Activated CD8-positive, alpha-beta T cell treated with anti-CD3 and anti-CD28 coated beads, Interleukin-2, amount 10 ng/mL, durations not matched to agents 7 days and 5 days (primary cell): Measurements from ENCODE around the gene GPR151. TPM values are rescaled to one million over a fixed set of nuclear protein-coding genes. Genes with fewer than 3 reads are reported as not detected.

Experiments used
- ATAC-seq: fragments of 150-1000 bp; cut with Tn5 transposase; one replicate; pipeline ENCODE4 v1.10.0; 2021; ENCODE audit warnings: moderate library complexity
- CTCF ChIA-PET: fragments of 350-600 bp; sonication (Branson Sonifier 250); formaldehyde crosslinking; loops from one replicate; lab custom pipeline; 2021; ENCODE audit warnings: antibody characterized with exemption; lab: Charles Lee
- POLR2A ChIA-PET: fragments of 350-600 bp; sonication (Branson Sonifier 250); formaldehyde crosslinking; loops from one replicate; lab custom pipeline; 2021; ENCODE audit warnings: antibody characterized with exemption; lab: Charles Lee
- DNase-seq: peaks from one replicate; pipeline ENCODE4 v3.0.0-alpha.2; 2020
- H3K27ac Mint-ChIP-seq: one replicate; pipeline ENCODE4 v1.8.0; 2021; ENCODE audit warnings: mild to moderate bottlenecking, mixed read lengths
- H3K27me3 Mint-ChIP-seq: one replicate; pipeline ENCODE4 v1.8.0; 2021; ENCODE audit warnings: low read depth, mixed read lengths
- H3K36me3 Mint-ChIP-seq: one replicate; pipeline ENCODE4 v1.8.0; 2021; ENCODE audit warnings: low read depth, mixed read lengths
- H3K4me1 Mint-ChIP-seq: one replicate; pipeline ENCODE4 v1.8.0; 2021; ENCODE audit warnings: low read depth, mixed read lengths
- H3K4me3 Mint-ChIP-seq: one replicate; pipeline ENCODE4 v1.8.0; 2021; ENCODE audit warnings: mild to moderate bottlenecking, mixed read lengths
- H3K9me3 Mint-ChIP-seq: one replicate; pipeline ENCODE4 v1.8.0; 2022; ENCODE audit warnings: mixed read lengths; ENCODE audit not compliant: insufficient read depth
- total RNA-seq, 2 experiments: library from RNA; stranded (reverse); gene quantifications; one replicate each; pipeline ENCODE4 v1.2.3, GENCODE V29; 2021

Gene GPR151
- total RNA-seq, 2 experiments from 2014 or later, result not detected

DNA sequence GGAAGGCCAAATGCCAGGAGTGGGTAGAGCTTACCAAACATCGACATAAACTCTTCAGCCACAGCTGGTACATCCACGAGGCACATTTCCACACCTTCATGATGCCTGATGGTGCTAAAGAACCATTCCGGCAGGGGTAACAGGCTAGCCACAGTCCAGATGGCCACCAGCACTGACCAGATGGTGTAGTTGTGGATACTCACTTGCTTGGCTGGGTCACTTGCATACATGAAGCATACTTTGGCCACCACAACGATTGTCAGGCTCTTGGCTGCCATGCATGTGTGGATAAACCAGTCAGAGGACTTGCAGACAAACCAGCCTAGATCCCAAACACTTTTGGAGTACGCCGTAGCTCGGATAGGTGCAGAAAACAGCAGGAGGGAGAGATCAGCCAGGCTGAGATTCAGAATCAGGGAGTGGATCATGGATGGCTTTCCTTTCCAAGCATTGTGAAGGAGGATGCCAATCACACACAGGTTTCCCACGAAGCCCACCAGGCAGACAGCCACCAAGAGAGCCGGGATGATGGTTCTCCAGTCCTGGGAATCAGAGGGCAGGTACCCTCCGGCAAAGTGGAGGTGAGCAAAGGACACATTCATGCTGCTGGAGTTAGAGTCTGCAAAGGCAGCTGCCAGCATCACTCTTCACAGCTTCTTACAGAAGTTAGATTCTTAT is 378 bp downstream of the GPR151 start:
- H3K36me3 Mint-ChIP-seq, result peaks cover 22% of the 10 kb centered on the region
- H3K27me3 Mint-ChIP-seq, result peaks cover 8% of the 10 kb centered on the region
- no peaks in the 10 kb centered on the region for H3K9me3 Mint-ChIP-seq
- CTCF ChIA-PET, result no interaction called here
- H3K4me3 Mint-ChIP-seq, result no peak overlapping the region
- ATAC-seq, result no peak
- no peak overlapping the region for H3K27ac Mint-ChIP-seq
- POLR2A ChIA-PET, result no interaction called here
- H3K4me1 Mint-ChIP-seq, result peaks cover 6% of the 10 kb centered on the region
- DNase-seq, result no peak

DNA sequence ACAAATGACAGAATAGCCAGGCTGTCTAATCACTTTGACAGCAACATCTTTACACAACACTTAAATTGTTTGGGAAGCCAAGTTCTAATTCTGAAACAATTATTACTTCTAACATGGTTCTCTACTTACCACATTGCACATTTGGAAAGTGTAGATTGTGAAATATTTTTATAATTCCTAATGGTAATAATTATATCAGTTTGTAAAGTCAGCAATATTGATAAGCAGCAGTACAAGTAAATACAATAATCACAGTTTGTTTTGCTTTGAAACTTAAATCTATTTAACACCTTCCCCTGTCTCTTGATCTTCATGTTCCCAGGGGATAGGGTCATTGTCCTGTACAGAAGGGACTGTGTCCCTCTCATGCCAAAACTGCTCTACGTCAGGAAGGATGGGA is 1.4 kb downstream of the GPR151 start:
- no peak for ATAC-seq
- POLR2A ChIA-PET, result no interaction called here
- peaks cover 4% of the 10 kb centered on the region for H3K4me1 Mint-ChIP-seq
- H3K4me3 Mint-ChIP-seq, result no peak overlapping the region
- no peak overlapping the region for H3K27ac Mint-ChIP-seq
- H3K36me3 Mint-ChIP-seq, result peaks cover 29% of the 10 kb centered on the region
- H3K27me3 Mint-ChIP-seq, result peaks cover 5% of the 10 kb centered on the region
- no peaks in the 10 kb centered on the region for H3K9me3 Mint-ChIP-seq
- CTCF ChIA-PET, result no interaction called here
- no peak for DNase-seq

DNA sequence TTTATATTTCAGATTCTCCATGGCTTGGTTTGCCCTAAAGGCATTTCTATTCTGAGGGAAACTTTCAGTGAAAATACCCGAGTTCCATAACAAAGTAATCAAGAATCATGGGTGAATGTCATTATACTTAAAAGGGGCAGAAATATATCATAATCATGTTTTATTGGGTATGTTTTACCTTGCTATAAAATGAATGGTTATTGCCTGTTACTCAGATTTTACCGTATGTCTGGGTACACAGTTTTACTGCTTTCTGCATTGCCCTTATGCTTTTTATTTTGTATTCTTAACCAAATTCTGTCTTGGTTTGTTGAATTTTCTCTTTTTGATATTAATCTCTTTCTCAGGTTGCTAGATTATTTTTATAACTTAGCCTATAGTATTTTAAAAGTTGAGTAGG is 2.5 kb downstream of the GPR151 start:
- CTCF ChIA-PET, result no interaction called here
- DNase-seq, result no peak
- ATAC-seq, result no peak
- Mint-ChIP-seq H3K27me3 (peaks cover 5% of the 10 kb centered on the region), H3K27ac (no peak overlapping the region), H3K9me3 (no peaks in the 10 kb centered on the region), H3K36me3 (peaks cover 37% of the 10 kb centered on the region), H3K4me3 (no peak overlapping the region), H3K4me1 (no peaks in the 10 kb centered on the region)
- POLR2A ChIA-PET, result no interaction called here

- peaks cover 54% of the 10 kb centered on the region for H3K36me3 Mint-ChIP-seq
- CTCF ChIA-PET, result no interaction called here
Measured at GRCh38 chr5:146510559-146511125, 5.3 kb downstream of the GPR151 start.

GRCh38 chr5:146507428-146507827 is 8.6 kb downstream of the GPR151 start:
- ChIA-PET POLR2A (no interaction called here), CTCF (no interaction called here)
- H3K27ac Mint-ChIP-seq, result no peak overlapping the region
- H3K9me3 Mint-ChIP-seq, result no peaks in the 10 kb centered on the region
- H3K27me3 Mint-ChIP-seq, result no peaks in the 10 kb centered on the region
- H3K36me3 Mint-ChIP-seq, result peaks cover 64% of the 10 kb centered on the region
- no peaks in the 10 kb centered on the region for H3K4me1 Mint-ChIP-seq
- no peak for DNase-seq
- ATAC-seq, result no peak
- H3K4me3 Mint-ChIP-seq, result no peak overlapping the region

More at GRCh38 chr5:146510559-146511125, 5.3 kb downstream of the GPR151 start:
- no peaks in the 10 kb centered on the region for H3K27me3 Mint-ChIP-seq
- no peaks in the 10 kb centered on the region for H3K4me1 Mint-ChIP-seq
- H3K9me3 Mint-ChIP-seq, result no peaks in the 10 kb centered on the region
- POLR2A ChIA-PET, result no interaction called here
- H3K4me3 Mint-ChIP-seq, result no peak overlapping the region
- DNase-seq (no peak), ATAC-seq (no peak)
- H3K27ac Mint-ChIP-seq, result no peak overlapping the region

- DNase-seq, result no peak
- ChIA-PET CTCF (interaction anchor here (1.2 kb wide), 1 partner anchor 34 kb away, joined by 3 read pairs; no protein-coding TSS in a partner anchor), POLR2A (no interaction called here)
- peaks cover 43% of the 10 kb centered on the region for H3K36me3 Mint-ChIP-seq
- H3K4me3 Mint-ChIP-seq, result no peak overlapping the region
- no peak overlapping the region for H3K27ac Mint-ChIP-seq
- no peaks in the 10 kb centered on the region for H3K4me1 Mint-ChIP-seq
- H3K9me3 Mint-ChIP-seq, result no peaks in the 10 kb centered on the region
- no peak for ATAC-seq
- H3K27me3 Mint-ChIP-seq, result no peaks in the 10 kb centered on the region
Measured at GRCh38 chr5:146499680-146500079, 16.3 kb downstream of the GPR151 start.

GRCh38 chr5:146494656-146495055 is 21.3 kb downstream of the GPR151 start:
- CTCF ChIA-PET, result no interaction called here
- peaks cover 41% of the 10 kb centered on the region for H3K36me3 Mint-ChIP-seq
- H3K4me3 Mint-ChIP-seq, result no peak overlapping the region

GRCh38 chr5:146490089-146490843 is 25.7 kb downstream of the GPR151 start:
- H3K4me1 Mint-ChIP-seq, result no peaks in the 10 kb centered on the region
- no peaks in the 10 kb centered on the region for H3K27me3 Mint-ChIP-seq
- peaks cover 44% of the 10 kb centered on the region for H3K36me3 Mint-ChIP-seq
- ATAC-seq (no peak), DNase-seq (no peak)
- no peak overlapping the region for H3K4me3 Mint-ChIP-seq
- ChIA-PET POLR2A (no interaction called here), CTCF (interaction anchor here (0.8 to 0.9 kb wide), 2 partner anchors 41 to 43 kb away, joined by 3 to 4 read pairs; no protein-coding TSS in a partner anchor)
- no peaks in the 10 kb centered on the region for H3K9me3 Mint-ChIP-seq
- H3K27ac Mint-ChIP-seq, result no peak overlapping the region

More at GRCh38 chr5:146494656-146495055, 21.3 kb downstream of the GPR151 start:
- Mint-ChIP-seq H3K27me3 (no peaks in the 10 kb centered on the region), H3K27ac (no peak overlapping the region), H3K9me3 (no peaks in the 10 kb centered on the region), H3K4me1 (no peaks in the 10 kb centered on the region)
- POLR2A ChIA-PET, result no interaction called here
- no peak for ATAC-seq
- no peak for DNase-seq

DNA sequence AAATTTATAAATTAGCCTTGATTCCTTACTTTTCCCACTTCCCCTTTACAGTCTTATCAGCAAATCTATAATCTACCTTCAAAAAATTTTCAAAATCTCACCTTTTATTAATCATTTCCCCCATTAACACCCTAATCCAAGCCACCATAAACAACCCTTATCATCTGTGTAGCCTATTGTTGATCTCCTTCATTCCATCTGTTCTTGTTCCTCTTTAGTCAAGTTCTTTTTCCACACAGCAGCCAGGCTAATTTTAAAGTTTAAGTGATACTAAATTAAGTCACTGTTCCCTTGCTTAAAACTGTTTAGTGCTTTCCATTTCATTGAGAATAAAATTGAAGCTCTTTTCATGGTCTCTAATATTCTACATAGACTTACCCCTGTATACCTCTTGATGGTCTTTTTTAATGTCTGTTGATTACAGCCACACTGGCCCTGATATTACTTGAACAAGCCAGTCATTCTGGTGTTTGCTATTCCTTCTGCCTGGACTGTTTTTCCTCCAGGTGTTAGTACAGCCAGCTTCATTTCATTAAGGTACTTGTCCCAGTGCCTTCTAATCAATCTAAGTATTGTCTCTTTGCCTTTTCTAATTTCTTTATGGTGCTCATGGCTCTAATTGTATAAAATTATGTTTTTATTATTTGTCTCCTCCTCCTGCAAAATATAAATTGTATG is 31.1 kb downstream of the GPR151 start:
- peaks cover 62% of the 10 kb centered on the region for H3K36me3 Mint-ChIP-seq

GRCh38 chr5:146482775-146483174 is 33.2 kb downstream of the GPR151 start:
- CTCF ChIA-PET, result no interaction called here
- H3K4me1 Mint-ChIP-seq, result no peaks in the 10 kb centered on the region
- H3K9me3 Mint-ChIP-seq, result no peaks in the 10 kb centered on the region
- DNase-seq, result no peak
- no peak overlapping the region for H3K27ac Mint-ChIP-seq
- no peak for ATAC-seq
- no peaks in the 10 kb centered on the region for H3K27me3 Mint-ChIP-seq
- POLR2A ChIA-PET, result no interaction called here
- H3K36me3 Mint-ChIP-seq, result peaks cover 54% of the 10 kb centered on the region
- H3K4me3 Mint-ChIP-seq, result no peak overlapping the region

More for the DNA sequence above, 31.1 kb downstream of the GPR151 start:
- Mint-ChIP-seq H3K4me1 (no peaks in the 10 kb centered on the region), H3K27me3 (no peaks in the 10 kb centered on the region), H3K9me3 (no peaks in the 10 kb centered on the region), H3K27ac (peak overlapping the region; percentile 2), H3K4me3 (no peak overlapping the region)
- POLR2A ChIA-PET, result interaction anchor here (0.5 kb wide), 1 partner anchor 8 kb away, joined by 3 read pairs; no protein-coding TSS in a partner anchor
- DNase-seq (no peak), ATAC-seq (no peak)
- CTCF ChIA-PET, result interaction anchor here (1.2 to 1.7 kb wide), 2 partner anchors 9 to 17 kb away, joined by 5 to 6 read pairs; no protein-coding TSS in a partner anchor

- CTCF ChIA-PET, result interaction anchor here (1.4 to 1.9 kb wide), 3 partner anchors 8 to 29 kb away, joined by 3 to 5 read pairs (median 5); partner anchors contain the start of gene TCERG1
- no peaks in the 10 kb centered on the region for H3K27me3 Mint-ChIP-seq
Measured at GRCh38 chr5:146475906-146476305, 40.1 kb downstream of the GPR151 start.

More at GRCh38 chr5:146475906-146476305, 40.1 kb downstream of the GPR151 start:
- POLR2A ChIA-PET, result no interaction called here
- H3K36me3 Mint-ChIP-seq, result peaks cover 57% of the 10 kb centered on the region
- ATAC-seq, result no peak
- no peak overlapping the region for H3K27ac Mint-ChIP-seq
- H3K4me1 Mint-ChIP-seq, result no peaks in the 10 kb centered on the region
- no peaks in the 10 kb centered on the region for H3K9me3 Mint-ChIP-seq
- DNase-seq, result no peak
- H3K4me3 Mint-ChIP-seq, result no peak overlapping the region
